B cell (primary cell): ENCODE results near the gene ALAD.

Experiments used
- CTCF ChIP-seq: fragments of 200-600 bp; IDR thresholded peaks from one replicate; pipeline ENCODE4 v1.8.0; 2022; ENCODE audit warnings: antibody characterized with exemption, mild to moderate bottlenecking
- EZH2 ChIP-seq: IDR thresholded peaks from 2 replicates; pipeline ENCODE4 v1.6.1; 2012; ENCODE audit warnings: borderline replicate concordance, low read depth, mild to moderate bottlenecking, moderate library complexity, low read length; ENCODE audit not compliant: insufficient read depth, poor library complexity, severe bottlenecking

GRCh38 chr9:113391917-113392316 is 9.2 kb downstream of the ALAD start:
- TF ChIP-seq CTCF = no peak
- TF ChIP-seq EZH2 = no peak
